ENCODE results near the gene FGF13. TPM values are rescaled to one million over a fixed set of nuclear protein-coding genes. Genes with fewer than 3 reads are reported as not detected.

Gene FGF13
- polyA plus RNA-seq, 1 donor (not counting 4 experiments of a cell fraction or from before 2014, with no cell fraction given), result not detected

- Histone ChIP-seq H3K4me1 (ENCODE audit: control insufficient read depth, extremely low read depth, insufficient read depth, low read length) (no peaks in the 10 kb centered on the region), H3K9ac (ENCODE audit: control insufficient read depth, extremely low read depth, insufficient read depth, low read length) (no peak overlapping the region), H3K79me2 (ENCODE audit: control insufficient read depth, insufficient read depth, low read length) (no peaks in the 10 kb centered on the region), H4K20me1 (ENCODE audit: control insufficient read depth, extremely low read depth, insufficient read depth, low read length) (no peaks in the 10 kb centered on the region), H3K9me1 (ENCODE audit: control insufficient read depth, extremely low read depth, insufficient read depth, low read length) (no peaks in the 10 kb centered on the region), H3K27me3 (ENCODE audit: control insufficient read depth, extremely low read depth, insufficient read depth, low read length) (no peaks in the 10 kb centered on the region), H3K9me3 (ENCODE audit: control insufficient read depth, low read depth, low read length) (no peaks in the 10 kb centered on the region), H3K36me3 (ENCODE audit: control insufficient read depth in 2 of 2, extremely low read depth in 1 of 2, insufficient read depth in 2 of 2, low read length in 2 of 2) (no peaks in the 10 kb centered on the region), H3K4me3 (ENCODE audit: control insufficient read depth in 2 of 3, extremely low read depth in 1 of 3, insufficient read depth in 2 of 3, low read depth in 1 of 3, low read length in 3 of 3) (no peak overlapping the region), H3K4me2 (ENCODE audit: control insufficient read depth, extremely low read depth, insufficient read depth, low read depth, low read length) (no peak overlapping the region), H3K27ac (ENCODE audit: control insufficient read depth, insufficient read depth, low read length) (no peak overlapping the region), H2AFZ (ENCODE audit: control insufficient read depth, low read length) (no peak overlapping the region)
- TF ChIP-seq EZH2 (IDR thresholded peaks at IDR 0.05; ENCODE audit: low read length) (no peak), CTCF (optimal IDR thresholded peaks at IDR 0.05 in 1 of 3, IDR thresholded peaks at IDR 0.05 in 1 of 3, conservative IDR thresholded peaks at IDR 0.05 in 1 of 3; ENCODE audit: extremely low read depth in 1 of 3, insufficient read depth in 2 of 3, low read length in 3 of 3) (peak in 2 of 3 experiments; percentile 36 to 56)
- no peak for DNase-seq (ENCODE audit: low read depth, low spot score)
- FAIRE-seq, result no peak
- dilution Hi-C loops (cut with MboI; ENCODE audit: extremely low pct_ligation_motif_present, low sequenced_read_pairs), result loop anchor here (25.0 kb wide), 1 partner anchor 561 kb away; no protein-coding TSS in a partner anchor
Measured at GRCh38 chrX:138748480-138748879, 37.0 kb upstream of the FGF13 start.

DNA sequence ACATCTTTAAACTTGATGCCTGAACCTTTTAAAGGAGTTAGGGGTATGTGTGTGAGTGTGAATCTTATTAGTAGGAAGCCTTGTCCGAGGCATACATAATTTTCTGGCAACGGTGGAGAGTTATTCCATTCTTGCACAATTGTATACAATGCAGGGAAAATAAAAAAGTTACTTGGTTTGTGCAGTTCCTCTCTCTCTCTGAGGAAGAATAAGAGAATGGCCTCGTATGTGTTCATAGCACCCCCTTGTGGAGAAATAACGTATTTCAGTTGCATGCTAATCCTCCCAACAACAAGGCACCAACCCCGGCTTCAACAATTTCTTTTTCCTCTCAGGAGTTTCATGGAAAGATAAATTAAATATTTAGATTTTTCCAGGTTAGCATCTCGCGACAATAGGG lies 33.7 kb upstream of the FGF13 start:
- Histone ChIP-seq H3K4me3 (ENCODE audit: control insufficient read depth in 2 of 3, extremely low read depth in 1 of 3, insufficient read depth in 2 of 3, low read depth in 1 of 3, low read length in 3 of 3) (no peak overlapping the region), H3K9me1 (ENCODE audit: control insufficient read depth, extremely low read depth, insufficient read depth, low read length) (no peaks in the 10 kb centered on the region), H4K20me1 (ENCODE audit: control insufficient read depth, extremely low read depth, insufficient read depth, low read length) (no peaks in the 10 kb centered on the region), H3K4me2 (ENCODE audit: control insufficient read depth, extremely low read depth, insufficient read depth, low read depth, low read length) (no peak overlapping the region), H3K36me3 (ENCODE audit: control insufficient read depth in 2 of 2, extremely low read depth in 1 of 2, insufficient read depth in 2 of 2, low read length in 2 of 2) (no peaks in the 10 kb centered on the region), H3K9me3 (ENCODE audit: control insufficient read depth, low read depth, low read length) (no peaks in the 10 kb centered on the region), H3K27me3 (ENCODE audit: control insufficient read depth, extremely low read depth, insufficient read depth, low read length) (no peaks in the 10 kb centered on the region), H3K4me1 (ENCODE audit: control insufficient read depth, extremely low read depth, insufficient read depth, low read length) (no peaks in the 10 kb centered on the region), H3K79me2 (ENCODE audit: control insufficient read depth, insufficient read depth, low read length) (no peaks in the 10 kb centered on the region), H3K9ac (ENCODE audit: control insufficient read depth, extremely low read depth, insufficient read depth, low read length) (no peak overlapping the region), H3K27ac (ENCODE audit: control insufficient read depth, insufficient read depth, low read length) (no peak overlapping the region), H2AFZ (ENCODE audit: control insufficient read depth, low read length) (no peak overlapping the region)
- dilution Hi-C loops (cut with MboI; ENCODE audit: extremely low pct_ligation_motif_present, low sequenced_read_pairs), result loop anchor here (25.0 kb wide), 1 partner anchor 558 kb away; no protein-coding TSS in a partner anchor
- FAIRE-seq (no peak), DNase-seq (ENCODE audit: low read depth, low spot score) (peak; percentile 17)
- TF ChIP-seq EZH2 (IDR thresholded peaks at IDR 0.05; ENCODE audit: low read length) (no peak), CTCF (optimal IDR thresholded peaks at IDR 0.05 in 1 of 3, IDR thresholded peaks at IDR 0.05 in 1 of 3, conservative IDR thresholded peaks at IDR 0.05 in 1 of 3; ENCODE audit: extremely low read depth in 1 of 3, insufficient read depth in 2 of 3, low read length in 3 of 3) (peak; percentile 55 to 71 (median 57))

Data from keratinocyte (primary cell).